WTC11 (cell line): ENCODE measurements around the gene PDE4B.

Source experiments
- ATF3 ChIP-seq: sonication (generic); formaldehyde crosslinking; conservative IDR thresholded peaks from 2 replicates; pipeline ENCODE4 v1.8.1; 2022; ENCODE audit warnings: mild to moderate bottlenecking, missing genetic modification reagents
- CTCF ChIP-seq: fragments of 200-600 bp; IDR thresholded peaks from 2 replicates; pipeline ENCODE4 v1.8.0; 2022; ENCODE audit warnings: antibody characterized with exemption
- GRHL2 ChIP-seq: fragments of 250-450 bp; sonication (Bioruptor Pico); IDR thresholded peaks from 2 replicates; pipeline ENCODE4 v1.8.0; 2022; ENCODE audit warnings: mild to moderate bottlenecking, moderate library complexity; ENCODE audit not compliant: insufficient replicate concordance, severe bottlenecking
- TCF7 ChIP-seq: sonication (generic); formaldehyde crosslinking; IDR thresholded peaks from 2 replicates; pipeline ENCODE4 v1.8.0; 2022; ENCODE audit warnings: mild to moderate bottlenecking, low read depth, missing genetic modification reagents, moderate library complexity

GRCh38 chr1:65918564-65918963 is 125.9 kb downstream of the PDE4B start:
- TF ChIP-seq ATF3 (CRISPR knock-in tag) (no peak), CTCF (no peak), GRHL2 (CRISPR knock-in tag) (no peak), TCF7 (CRISPR knock-in tag) (no peak)
